ENCODE results near the gene NECAP2.
"Not testable (repeated sequence)": the region's sequence is repeated elsewhere in the genome, so short reads cannot be mapped to it uniquely, and the experiment has no call there.

- not testable (repeated sequence) for TF ChIP-seq CHD2 (IDR thresholded peaks at IDR 0.05; ENCODE audit: low read length, partially characterized antibody); JUND (IDR thresholded peaks at IDR 0.05); RAD21 (IDR thresholded peaks at IDR 0.05; ENCODE audit: low read length); CTCF (IDR thresholded peaks at IDR 0.05)
These were observed 45.8 kb downstream of the NECAP2 start for GRCh38 chr1:16486316-16486715.

Data from SK-N-SH (cell line).